Panc1 (cell line): Measurements from ENCODE around the gene TMEM131L. TPM values are rescaled to one million over a fixed set of nuclear protein-coding genes. Genes with fewer than 3 reads are reported as not detected.

Source experiments
- ATAC-seq: fragments of 200-7000 bp; cut with Tn5 transposase; 2 replicates; pipeline ENCODE4 v1.9.1; 2020; ENCODE audit warnings: mild to moderate bottlenecking, moderate library complexity
- BruUV-seq: library from RNA; stranded (reverse); fragments of 400-500 nt; replicated peaks from 2 replicates; lab custom pipeline; 2021; lab: Mats Ljungman, UMichigan
- CTCF ChIA-PET: fragments of 300-600 bp; sonication (Branson Sonifier 250); formaldehyde crosslinking; loops from one replicate; lab custom pipeline; 2022; ENCODE audit warnings: antibody characterized with exemption; lab: Charles Lee
- POLR2A ChIA-PET: fragments of 300-600 bp; sonication (Branson Sonifier 250); formaldehyde crosslinking; loops from one replicate; lab custom pipeline; 2022; ENCODE audit warnings: antibody characterized with exemption; lab: Charles Lee
- DNase-seq: peaks from one replicate; pipeline ENCODE4 v3.0.0-alpha.2; 2010; ENCODE audit warnings: low read depth, low spot score
- H3K27ac ChIP-seq: 2 replicates; pipeline ENCODE4 v1.5.1; 2011; ENCODE audit warnings: mild to moderate bottlenecking, low read length, inconsistent platforms
- H3K27me3 ChIP-seq: fragments of 200-500 bp; sonication (Bioruptor generic); 2 replicates; pipeline ENCODE4 v1.6.0; 2014; ENCODE audit warnings: low read length, inconsistent platforms; ENCODE audit not compliant: control insufficient read depth, insufficient read depth
- H3K36me3 ChIP-seq: fragments of 200-500 bp; sonication (Bioruptor generic); 2 replicates; pipeline ENCODE4 v1.5.1; 2014; ENCODE audit warnings: inconsistent platforms, mild to moderate bottlenecking, low read length, moderate library complexity; ENCODE audit not compliant: control insufficient read depth, insufficient read depth
- H3K4me1 ChIP-seq: 2 replicates; pipeline ENCODE4 v1.5.1; 2011; ENCODE audit warnings: inconsistent platforms, mild to moderate bottlenecking, low read length, moderate library complexity; ENCODE audit not compliant: control insufficient read depth, insufficient read depth
- H3K4me3 ChIP-seq, 2 experiments: 2 replicates each; pipeline ENCODE4 v1.5.1; 2011 to 2012; ENCODE audit warnings: low read depth in 2 of 2, low read length in 2 of 2, mild to moderate bottlenecking in 2 of 2, inconsistent platforms in 1 of 2, moderate library complexity in 1 of 2
- H3K9me3 ChIP-seq: fragments of 200-500 bp; sonication (Bioruptor generic); 2 replicates; pipeline ENCODE4 v1.5.1; 2014; ENCODE audit warnings: low read depth, mild to moderate bottlenecking, inconsistent platforms, low read length, moderate library complexity; ENCODE audit not compliant: control insufficient read depth, insufficient read depth
- CTCF ChIP-seq: fragments of 450-650 bp; IDR thresholded peaks from 2 replicates; pipeline ENCODE4 v1.5.1; 2017; ENCODE audit warnings: mild to moderate bottlenecking
- POLR2AphosphoS5 ChIP-seq: IDR thresholded peaks from 2 replicates; pipeline ENCODE4 v1.6.1; 2012; ENCODE audit warnings: mild to moderate bottlenecking, low read depth, low read length, moderate library complexity
- SIN3A ChIP-seq: IDR thresholded peaks from 2 replicates; pipeline ENCODE4 v1.6.1; 2012; ENCODE audit warnings: low read depth, mild to moderate bottlenecking, low read length, moderate library complexity, borderline replicate concordance; ENCODE audit not compliant: insufficient read depth
- TCF7L2 ChIP-seq: IDR thresholded peaks from 2 replicates; pipeline ENCODE4 v1.6.1; 2011; ENCODE audit warnings: mild to moderate bottlenecking, low read depth, low read length, inconsistent platforms
- in situ Hi-C: cut with HindIII; loops from 2 replicates; pipeline ENCODE4 v1.10.0; 2016; ENCODE audit warnings: low sequenced_read_pairs, low pct_unique_long_range_greater_than_20kb
- intact Hi-C: fragments of 100-400 bp; cut with micrococcal nuclease; formaldehyde crosslinking; loops from one replicate; pipeline ENCODE4 v1.10.0; 2022; ENCODE audit not compliant: unreplicated experiment
- total RNA-seq: library from RNA; stranded (reverse); gene quantifications from one replicate; pipeline ENCODE4 v1.2.1, GENCODE V29; 2021; ENCODE audit not compliant: unreplicated experiment
- TF ChIP-seq, protein P1 (sequence below), 2 experiments: IDR thresholded peaks; 2 replicates each; pipeline ENCODE4 v1.6.1; 2011 to 2012; ENCODE audit warnings: low read depth in 2 of 2, control low read depth in 1 of 2, low read length in 1 of 2, mild to moderate bottlenecking in 1 of 2, moderate library complexity in 1 of 2; ENCODE audit not compliant: insufficient read depth in 1 of 2

Gene TMEM131L
- total RNA-seq, 1 experiment from 2014 or later = 13.5 TPM

DNA sequence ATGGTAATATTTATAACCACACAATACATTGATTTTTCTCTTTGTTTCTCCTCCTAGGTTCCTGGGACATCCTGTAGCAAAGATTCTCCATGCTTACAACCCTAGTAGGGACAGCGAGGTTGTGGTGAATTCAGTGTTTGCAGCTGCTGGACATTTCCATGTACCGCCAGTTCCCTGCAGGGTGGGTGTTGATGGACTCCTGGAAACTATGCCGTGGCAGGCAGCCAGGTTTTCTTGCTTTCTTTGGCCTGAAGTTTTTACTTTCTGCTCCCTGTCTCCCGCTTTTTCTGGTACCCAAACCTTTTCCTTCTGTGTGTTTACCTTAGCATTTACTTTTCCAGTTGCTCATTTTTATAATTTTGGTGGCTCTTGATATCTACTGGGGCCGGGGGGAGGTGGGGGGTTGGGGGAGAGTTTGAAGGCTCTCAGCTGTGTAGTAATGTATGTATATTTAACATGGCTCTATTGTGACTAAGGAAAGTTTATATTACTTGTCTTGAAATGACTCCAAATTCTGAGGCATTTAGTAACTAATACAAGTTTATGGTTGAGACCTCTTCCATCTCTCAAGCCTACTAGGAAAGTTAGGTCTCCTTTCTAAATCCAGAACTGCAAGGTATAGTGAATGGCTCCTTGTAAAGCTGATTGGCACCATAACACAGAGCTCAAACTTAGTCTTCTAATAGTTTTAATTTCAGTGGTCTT is 89.7 kb downstream of the TMEM131L start:
- intact Hi-C loops (no loop called here), in situ Hi-C loops (no loop called here)
- no peak for ATAC-seq
- H3K4me3 ChIP-seq = no peak overlapping the region
- TF ChIP-seq POLR2AphosphoS5 (no peak), SIN3A (no peak), CTCF (no peak), TCF7L2 (no peak)
- TF ChIP-seq, protein P1, sequence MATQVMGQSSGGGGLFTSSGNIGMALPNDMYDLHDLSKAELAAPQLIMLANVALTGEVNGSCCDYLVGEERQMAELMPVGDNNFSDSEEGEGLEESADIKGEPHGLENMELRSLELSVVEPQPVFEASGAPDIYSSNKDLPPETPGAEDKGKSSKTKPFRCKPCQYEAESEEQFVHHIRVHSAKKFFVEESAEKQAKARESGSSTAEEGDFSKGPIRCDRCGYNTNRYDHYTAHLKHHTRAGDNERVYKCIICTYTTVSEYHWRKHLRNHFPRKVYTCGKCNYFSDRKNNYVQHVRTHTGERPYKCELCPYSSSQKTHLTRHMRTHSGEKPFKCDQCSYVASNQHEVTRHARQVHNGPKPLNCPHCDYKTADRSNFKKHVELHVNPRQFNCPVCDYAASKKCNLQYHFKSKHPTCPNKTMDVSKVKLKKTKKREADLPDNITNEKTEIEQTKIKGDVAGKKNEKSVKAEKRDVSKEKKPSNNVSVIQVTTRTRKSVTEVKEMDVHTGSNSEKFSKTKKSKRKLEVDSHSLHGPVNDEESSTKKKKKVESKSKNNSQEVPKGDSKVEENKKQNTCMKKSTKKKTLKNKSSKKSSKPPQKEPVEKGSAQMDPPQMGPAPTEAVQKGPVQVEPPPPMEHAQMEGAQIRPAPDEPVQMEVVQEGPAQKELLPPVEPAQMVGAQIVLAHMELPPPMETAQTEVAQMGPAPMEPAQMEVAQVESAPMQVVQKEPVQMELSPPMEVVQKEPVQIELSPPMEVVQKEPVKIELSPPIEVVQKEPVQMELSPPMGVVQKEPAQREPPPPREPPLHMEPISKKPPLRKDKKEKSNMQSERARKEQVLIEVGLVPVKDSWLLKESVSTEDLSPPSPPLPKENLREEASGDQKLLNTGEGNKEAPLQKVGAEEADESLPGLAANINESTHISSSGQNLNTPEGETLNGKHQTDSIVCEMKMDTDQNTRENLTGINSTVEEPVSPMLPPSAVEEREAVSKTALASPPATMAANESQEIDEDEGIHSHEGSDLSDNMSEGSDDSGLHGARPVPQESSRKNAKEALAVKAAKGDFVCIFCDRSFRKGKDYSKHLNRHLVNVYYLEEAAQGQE (IDR thresholded peaks at IDR 0.05; ENCODE audit: insufficient read depth in 1 of 2, low read depth in 2 of 2, low read length in 1 of 2) = no peak
- ChIA-PET POLR2A (interaction anchor here (0.6 kb wide), 2 partner anchors 290 to 392 kb away, joined by 3 to 7 read pairs; no protein-coding TSS in a partner anchor), CTCF (no interaction called here)
- no peaks in the 10 kb centered on the region for H3K36me3 ChIP-seq
- no peak for DNase-seq
- no TSS peak for BruUV-seq
- no peak overlapping the region for H3K27ac ChIP-seq
- no peaks in the 10 kb centered on the region for H3K27me3 ChIP-seq
- H3K4me1 ChIP-seq = peaks cover 7% of the 10 kb centered on the region; the same call in 1 of the 2 replicates
- no peaks in the 10 kb centered on the region for H3K9me3 ChIP-seq

- CTCF ChIA-PET = no interaction called here
Measured at GRCh38 chr4:153556435-153556815, 90.3 kb downstream of the TMEM131L start.

More at GRCh38 chr4:153556435-153556815, 90.3 kb downstream of the TMEM131L start:
- Histone ChIP-seq H3K9me3 (no peaks in the 10 kb centered on the region), H3K36me3 (no peaks in the 10 kb centered on the region), H3K4me1 (peaks cover 7% of the 10 kb centered on the region; the same call in 1 of the 2 replicates), H3K27ac (no peak overlapping the region), H3K27me3 (no peaks in the 10 kb centered on the region), H3K4me3 (no peak overlapping the region)
- intact Hi-C loops = no loop called here
- in situ Hi-C loops = no loop called here
- DNase-seq (no peak), ATAC-seq (no peak)
- no peak for TF ChIP-seq POLR2AphosphoS5
- TF ChIP-seq, protein P1 (IDR thresholded peaks at IDR 0.05; ENCODE audit: insufficient read depth in 1 of 2, low read depth in 2 of 2, low read length in 1 of 2) = no peak
- TF ChIP-seq CTCF = no peak
- no peak for TF ChIP-seq SIN3A
- TF ChIP-seq TCF7L2 = no peak
- POLR2A ChIA-PET = interaction anchor here (0.6 kb wide), 1 partner anchor 291 kb away, joined by 7 read pairs; no protein-coding TSS in a partner anchor
- no TSS peak for BruUV-seq
